Germinal center (tissue), 1 donor: ENCODE data around the gene KCNIP2.
A peak's percentile ranks its signal among the peaks of the same experiment; 100 is the strongest.

Experiments used
- DNase-seq: peaks from one replicate; pipeline ENCODE4 v3.0.0; 2012; ENCODE audit warnings: mixed read lengths, low spot score

Gene KCNIP2

GRCh38 chr10:101843032-101844021 lies at the start of gene KCNIP2:
KCNIP2 (minus strand) TSS chr10:101843800; CDS start chr10:101843568, 232 bp downstream.
- DNase-seq: peak; percentile 79

GRCh38 chr10:101892782-101893391 lies 49.3 kb upstream of the KCNIP2 start:
- no peak for DNase-seq

GRCh38 chr10:101889256-101890210 lies 45.9 kb upstream of the KCNIP2 start:
- peak; percentile 78 for DNase-seq

- no peak for DNase-seq
Observed at GRCh38 chr10:101888251-101888949, 44.8 kb upstream of the KCNIP2 start.

- DNase-seq: no peak
Observed at GRCh38 chr10:101887775-101888174, 44.2 kb upstream of the KCNIP2 start.

GRCh38 chr10:101886521-101887312 lies 43.1 kb upstream of the KCNIP2 start:
- no peak for DNase-seq

- no peak for DNase-seq
Observed at GRCh38 chr10:101881036-101881774, 37.6 kb upstream of the KCNIP2 start.

GRCh38 chr10:101880232-101880573 lies 36.6 kb upstream of the KCNIP2 start:
- no peak for DNase-seq

- no peak for DNase-seq
Observed at GRCh38 chr10:101879456-101880231, 36.0 kb upstream of the KCNIP2 start.

GRCh38 chr10:101878869-101879268 lies 35.3 kb upstream of the KCNIP2 start:
- no peak for DNase-seq

GRCh38 chr10:101875068-101875688 lies 31.6 kb upstream of the KCNIP2 start:
- DNase-seq: no peak

- no peak for DNase-seq
Observed at GRCh38 chr10:101874252-101874651, 30.7 kb upstream of the KCNIP2 start.

GRCh38 chr10:101867931-101868330 lies 24.3 kb upstream of the KCNIP2 start:
- no peak for DNase-seq

GRCh38 chr10:101859530-101859929 lies 15.9 kb upstream of the KCNIP2 start:
- DNase-seq: peak; percentile 29

- no peak for DNase-seq
Observed at GRCh38 chr10:101858723-101859500, 15.3 kb upstream of the KCNIP2 start.

GRCh38 chr10:101857802-101858476 lies 14.3 kb upstream of the KCNIP2 start:
- DNase-seq: no peak

- DNase-seq: no peak
Observed at GRCh38 chr10:101856626-101857025, 13.0 kb upstream of the KCNIP2 start.
